CD4-positive, alpha-beta T cell treated with Interleukin-2 at 100 ng/mL for 4 hours (primary cell): Measurements from ENCODE around the gene ADAMTS14.

Source experiments
- DNase-seq: peaks from one replicate; pipeline ENCODE4 v3.0.0-alpha.2; 2020; ENCODE audit warnings: low spot score

Gene ADAMTS14

DNA sequence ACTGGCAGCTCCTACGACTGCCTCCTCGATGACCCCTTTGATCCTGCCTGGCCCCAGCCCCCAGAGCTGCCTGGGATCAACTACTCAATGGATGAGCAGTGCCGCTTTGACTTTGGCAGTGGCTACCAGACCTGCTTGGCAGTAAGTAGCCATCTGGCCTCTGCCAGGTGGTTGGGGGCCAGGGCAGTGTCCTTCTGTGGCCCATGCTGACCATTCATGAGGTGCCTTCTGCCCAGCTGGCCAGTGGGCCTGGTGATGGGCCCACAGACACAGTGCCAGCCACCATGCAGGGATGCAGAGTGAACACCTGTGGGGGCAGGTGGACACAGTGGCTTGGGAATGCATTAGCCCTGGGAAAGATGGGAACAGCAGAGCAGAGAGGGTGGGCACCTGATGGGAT, 62.9 kb downstream of the ADAMTS14 start:
- DNase-seq = no peak

DNA sequence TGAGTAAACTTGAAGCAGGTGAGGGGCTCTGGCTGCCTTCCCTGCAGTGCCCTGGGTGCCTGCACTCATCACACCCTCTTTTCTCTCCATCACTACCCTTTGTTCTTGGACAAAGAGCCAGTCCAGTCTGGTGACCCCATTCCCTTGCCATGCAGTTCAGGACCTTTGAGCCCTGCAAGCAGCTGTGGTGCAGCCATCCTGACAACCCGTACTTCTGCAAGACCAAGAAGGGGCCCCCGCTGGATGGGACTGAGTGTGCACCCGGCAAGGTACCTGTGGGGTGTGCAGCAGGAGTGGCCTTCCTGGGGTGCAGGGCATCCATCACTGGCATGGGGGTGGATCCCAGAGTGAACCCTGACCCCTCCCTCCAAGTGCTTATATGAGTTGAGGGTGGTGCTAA, 64.2 kb downstream of the ADAMTS14 start:
- DNase-seq = no peak

DNA sequence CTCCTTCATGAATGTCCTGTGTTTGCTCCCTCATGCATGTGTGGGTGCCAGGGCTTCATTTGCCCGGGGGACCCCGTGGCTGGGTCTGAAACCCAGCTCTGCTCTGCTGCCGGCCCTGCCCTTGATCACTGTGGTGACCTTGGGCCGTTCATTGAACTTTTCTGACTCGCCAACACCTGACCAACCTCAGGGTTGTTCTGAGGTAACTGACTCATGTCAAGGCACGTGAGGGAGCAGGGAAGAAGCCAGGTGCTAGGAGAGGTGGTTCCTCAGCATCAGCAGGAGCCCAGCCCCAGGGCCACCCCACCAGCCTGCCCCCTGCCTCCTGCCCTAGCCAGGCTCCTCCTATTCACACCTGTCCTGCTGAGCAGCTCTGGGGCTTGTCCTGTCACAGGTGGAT, 64.9 kb downstream of the ADAMTS14 start:
- DNase-seq = no peak

DNA sequence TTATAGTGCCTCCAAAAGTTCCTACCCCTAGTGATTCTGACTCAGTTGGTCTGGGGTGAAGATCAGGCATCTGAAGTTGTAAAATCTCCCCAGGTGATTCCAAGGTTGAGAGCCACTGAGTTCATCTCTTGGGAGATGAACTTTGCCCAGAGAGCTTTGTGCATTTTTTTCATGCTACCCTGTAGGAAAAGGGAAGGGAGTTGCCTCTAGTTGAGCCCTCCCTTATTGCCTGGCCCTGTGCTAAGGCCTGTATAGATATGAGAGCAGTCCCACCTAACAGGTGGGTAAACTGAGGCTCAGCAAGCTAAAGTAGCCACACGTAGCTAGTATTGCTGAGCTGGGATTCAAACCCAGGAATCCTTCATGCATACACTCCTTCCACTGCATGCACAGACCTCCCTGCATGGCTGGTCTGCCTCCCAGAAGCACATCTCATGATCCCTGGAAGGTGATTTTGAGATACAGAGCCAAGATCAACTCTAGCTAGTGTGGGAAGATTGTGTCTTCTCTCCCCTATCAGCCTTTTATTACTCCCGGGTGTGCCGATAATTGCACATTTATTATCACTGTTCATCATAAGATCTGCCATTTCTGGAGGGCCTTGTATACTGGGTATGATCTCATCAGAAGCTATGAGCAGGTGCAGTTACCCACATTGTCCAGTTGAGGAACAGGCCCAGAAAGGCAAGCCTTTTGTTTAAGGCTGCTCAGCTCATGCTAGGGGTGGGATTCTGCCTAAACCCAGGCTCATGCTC, 65.9 kb downstream of the ADAMTS14 start:
- no peak for DNase-seq

DNA sequence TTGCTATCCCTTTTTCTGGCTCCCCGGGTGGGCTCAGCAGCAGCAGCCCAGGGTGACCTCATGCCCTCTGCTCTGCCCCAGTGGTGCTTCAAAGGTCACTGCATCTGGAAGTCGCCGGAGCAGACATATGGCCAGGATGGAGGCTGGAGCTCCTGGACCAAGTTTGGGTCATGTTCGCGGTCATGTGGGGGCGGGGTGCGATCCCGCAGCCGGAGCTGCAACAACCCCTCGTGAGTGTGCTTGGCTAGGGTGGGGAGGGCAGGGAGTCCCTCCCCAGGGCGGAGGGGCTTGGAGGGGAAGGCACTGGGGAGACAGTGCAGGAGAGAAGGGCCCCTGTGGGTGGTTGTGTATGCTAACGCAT, 66.4 kb downstream of the ADAMTS14 start:
- DNase-seq = no peak

DNA sequence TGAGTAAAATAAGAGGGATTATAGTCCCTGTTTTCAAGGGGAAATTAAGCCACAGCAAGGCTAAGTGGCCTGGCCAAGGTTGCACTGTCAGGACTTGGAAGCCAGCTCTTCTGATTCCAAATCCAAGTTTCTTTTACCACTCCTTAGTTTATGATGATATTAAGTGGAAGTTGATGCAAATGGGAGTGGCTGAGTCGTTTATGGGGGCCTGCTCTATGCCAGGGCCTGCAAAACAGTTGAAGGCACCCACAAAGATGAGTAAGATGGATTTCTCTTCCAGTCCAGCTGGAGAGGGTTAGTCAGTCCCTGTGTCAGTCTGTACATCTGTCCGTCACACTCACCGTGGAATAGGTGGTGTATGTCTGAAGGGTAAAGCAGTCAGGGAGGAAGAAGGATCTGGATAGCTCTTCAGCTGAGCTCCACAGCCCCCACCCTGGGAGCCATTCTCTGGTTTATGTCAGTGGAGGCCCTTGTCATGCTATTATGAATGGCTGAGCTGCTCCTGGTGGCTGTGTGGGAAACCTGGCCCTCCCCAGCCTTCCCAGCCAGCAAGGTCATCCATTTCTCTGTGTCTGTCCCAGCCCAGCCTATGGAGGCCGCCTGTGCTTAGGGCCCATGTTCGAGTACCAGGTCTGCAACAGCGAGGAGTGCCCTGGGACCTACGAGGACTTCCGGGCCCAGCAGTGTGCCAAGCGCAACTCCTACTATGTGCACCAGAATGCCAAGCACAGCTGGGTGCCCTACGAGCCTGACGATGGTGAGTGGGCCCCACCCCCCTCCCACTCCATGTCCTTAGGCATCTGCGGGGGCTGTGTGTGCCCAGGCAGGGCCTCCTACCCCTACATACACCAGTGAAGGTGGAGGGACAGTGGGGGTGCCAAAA, 68.3 kb downstream of the ADAMTS14 start:
- no peak for DNase-seq

DNA sequence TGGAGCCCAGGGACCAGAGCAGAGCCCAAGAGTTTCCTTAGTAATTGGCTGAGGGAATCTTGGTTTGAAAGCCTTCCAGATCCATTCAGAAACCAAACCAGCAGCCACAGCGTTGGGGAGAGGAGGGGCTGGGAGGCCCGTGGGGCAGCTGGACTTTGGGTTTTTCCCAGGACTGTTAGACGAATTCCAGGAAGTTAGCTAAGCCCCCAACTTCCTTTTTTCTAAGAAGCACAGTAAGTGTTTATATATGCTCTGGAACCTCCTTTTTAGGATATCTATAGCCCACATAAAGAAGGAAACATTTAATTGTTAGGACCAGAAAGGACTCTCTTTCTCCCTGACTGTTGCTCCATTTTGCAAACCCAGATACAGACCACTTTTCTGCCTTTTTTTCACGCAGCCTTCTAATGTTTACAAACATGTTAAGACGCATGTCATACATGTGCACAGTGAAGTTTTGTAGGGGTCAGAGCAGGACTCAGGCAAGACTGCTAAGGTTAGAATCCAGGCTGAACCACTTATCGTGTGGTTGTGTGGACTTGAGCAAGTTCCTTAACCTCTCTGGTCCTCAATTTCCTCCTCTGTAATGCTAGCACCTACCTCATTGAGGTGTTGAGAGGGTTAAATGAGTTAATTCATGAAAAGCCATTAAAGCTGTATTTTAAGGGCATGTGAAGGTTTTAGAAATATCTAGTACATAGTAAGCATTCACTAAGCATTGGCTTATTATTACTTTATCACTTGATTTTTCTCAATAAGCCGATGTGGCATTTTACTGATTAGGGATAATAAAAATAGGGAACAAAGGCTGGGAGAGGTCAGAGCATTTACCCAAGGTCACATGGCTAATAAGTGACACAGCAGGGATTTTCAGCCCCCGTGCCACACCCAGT, 70.5 kb downstream of the ADAMTS14 start:
- DNase-seq = no peak

DNA sequence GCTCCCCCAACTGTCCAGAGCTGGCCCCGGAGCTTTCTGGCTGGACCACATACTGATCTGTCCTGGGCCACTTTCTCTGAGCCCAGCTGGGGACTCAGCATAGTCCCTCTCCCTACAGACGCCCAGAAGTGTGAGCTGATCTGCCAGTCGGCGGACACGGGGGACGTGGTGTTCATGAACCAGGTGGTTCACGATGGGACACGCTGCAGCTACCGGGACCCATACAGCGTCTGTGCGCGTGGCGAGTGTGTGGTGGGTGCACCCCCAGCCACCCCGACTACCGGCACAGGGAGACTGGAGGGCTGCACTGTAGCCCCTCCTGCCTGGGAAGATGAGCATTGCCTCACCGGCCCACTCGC, 71.1 kb downstream of the ADAMTS14 start:
- no peak for DNase-seq

DNA sequence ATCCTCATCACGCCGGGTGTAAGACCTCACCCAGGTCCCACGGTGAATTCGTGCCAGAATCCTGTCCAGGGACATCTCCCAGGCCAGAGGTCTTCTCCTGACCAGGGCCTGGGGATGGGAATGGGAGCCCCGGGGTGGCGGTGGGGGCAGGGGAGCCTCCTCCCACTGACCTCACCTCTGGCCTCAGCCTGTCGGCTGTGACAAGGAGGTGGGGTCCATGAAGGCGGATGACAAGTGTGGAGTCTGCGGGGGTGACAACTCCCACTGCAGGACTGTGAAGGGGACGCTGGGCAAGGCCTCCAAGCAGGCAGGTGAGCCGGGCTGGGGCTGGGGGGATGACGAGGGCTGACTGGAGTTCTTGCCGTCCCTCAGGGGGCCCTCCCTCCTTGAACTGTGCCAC, 71.6 kb downstream of the ADAMTS14 start:
- DNase-seq = no peak

DNA sequence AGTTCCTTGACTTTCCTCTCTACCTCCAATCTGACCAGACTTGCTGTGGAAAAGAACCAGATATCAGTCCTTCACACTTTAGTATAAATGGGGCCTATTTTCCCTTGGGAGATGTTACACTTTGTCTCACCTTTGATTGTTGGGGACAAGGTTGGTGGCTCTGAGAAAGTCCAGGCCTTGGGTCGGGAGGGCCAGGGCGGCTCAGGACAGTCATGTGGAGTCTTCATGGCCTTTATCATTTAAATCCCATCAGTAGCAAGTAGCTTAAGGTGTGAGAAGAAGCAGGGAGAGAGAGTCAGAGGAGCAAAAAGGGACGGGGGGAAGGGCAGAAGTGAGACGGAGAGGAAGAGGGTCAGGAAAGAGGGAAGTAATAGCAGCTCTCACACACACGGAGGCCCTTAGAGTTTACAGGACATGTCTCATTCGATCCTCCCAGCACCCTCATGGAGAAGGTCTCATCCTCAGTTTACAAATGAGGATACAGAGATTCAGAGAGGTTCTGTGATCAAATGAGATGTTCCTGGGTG, 72.4 kb downstream of the ADAMTS14 start:
- no peak for DNase-seq

DNA sequence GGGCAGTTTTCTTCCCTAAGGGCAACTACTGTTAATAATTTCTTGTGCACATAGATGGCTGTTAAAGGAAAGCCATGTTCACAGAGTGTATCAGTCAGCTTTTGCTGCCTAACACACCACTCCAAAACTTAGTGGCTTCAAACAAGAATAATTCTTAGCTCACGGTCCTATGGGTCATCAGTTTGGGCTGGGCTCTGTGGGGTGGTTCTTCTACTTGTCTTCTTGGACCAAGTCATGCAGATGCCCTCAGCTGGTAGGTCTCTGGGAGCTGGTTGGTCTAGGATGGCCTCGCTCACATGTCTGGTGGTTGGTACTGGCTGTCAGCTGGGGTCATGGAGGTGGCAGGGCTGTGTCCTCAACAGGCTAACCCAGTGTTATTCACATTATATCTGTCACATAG, 73.2 kb downstream of the ADAMTS14 start:
- no peak for DNase-seq

DNA sequence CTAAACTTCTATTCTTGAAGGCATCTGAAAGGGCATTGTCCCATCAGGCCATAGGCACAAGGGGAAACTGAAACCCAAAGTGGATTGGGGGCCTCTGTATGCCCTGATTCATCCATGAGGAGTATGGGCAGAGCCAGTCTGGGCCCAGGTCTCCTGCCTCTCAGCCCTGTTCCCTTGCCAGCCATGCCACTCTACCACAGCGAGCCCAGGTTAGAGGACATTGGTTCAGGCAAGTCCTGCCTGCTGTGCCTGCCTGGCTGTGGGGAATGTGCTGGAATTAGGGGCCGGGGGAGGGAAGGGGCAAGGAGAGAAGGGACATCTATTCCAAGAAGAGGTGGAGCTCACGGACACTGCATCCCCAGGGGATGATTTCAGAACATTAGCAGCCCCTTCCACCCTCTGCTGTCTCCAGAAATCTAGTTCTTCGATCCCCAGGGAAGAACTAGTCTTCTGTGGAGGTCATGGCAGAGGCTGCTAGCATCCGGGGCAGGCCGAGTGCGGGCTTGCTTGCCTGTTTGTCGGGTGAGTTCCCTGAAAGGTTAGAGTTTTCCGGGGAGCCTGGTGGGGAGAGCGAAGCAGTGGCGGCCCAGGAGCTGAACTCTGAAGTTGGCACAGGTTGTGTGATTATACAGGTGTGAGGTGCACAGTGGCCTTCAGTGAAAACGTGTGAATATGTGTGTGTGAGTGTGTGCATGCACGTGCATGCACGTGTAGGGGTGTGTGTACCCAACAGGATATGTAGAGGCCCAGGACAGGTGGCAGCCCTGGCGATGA, 75.1 kb downstream of the ADAMTS14 start:
- no peak for DNase-seq

DNA sequence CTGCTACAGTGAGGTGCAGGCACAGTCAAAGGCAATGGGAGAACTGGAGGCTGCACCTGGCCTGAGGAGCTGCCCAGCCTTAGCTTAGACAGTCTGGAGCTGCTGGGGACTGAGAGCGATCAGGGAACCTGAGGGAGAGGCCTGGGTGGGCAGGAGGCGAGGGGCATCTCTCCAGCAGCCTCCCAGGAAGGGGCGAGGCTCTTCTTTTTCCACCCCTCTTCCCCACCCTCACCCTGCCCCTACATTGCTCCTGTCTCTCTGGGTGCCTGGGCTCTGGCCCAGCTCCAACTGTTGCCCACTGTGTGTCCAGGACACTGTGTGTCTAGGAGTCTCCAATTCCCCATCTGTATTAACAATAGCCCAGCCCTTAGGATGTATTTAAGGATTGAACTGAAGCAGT, 76.0 kb downstream of the ADAMTS14 start:
- DNase-seq = no peak

DNA sequence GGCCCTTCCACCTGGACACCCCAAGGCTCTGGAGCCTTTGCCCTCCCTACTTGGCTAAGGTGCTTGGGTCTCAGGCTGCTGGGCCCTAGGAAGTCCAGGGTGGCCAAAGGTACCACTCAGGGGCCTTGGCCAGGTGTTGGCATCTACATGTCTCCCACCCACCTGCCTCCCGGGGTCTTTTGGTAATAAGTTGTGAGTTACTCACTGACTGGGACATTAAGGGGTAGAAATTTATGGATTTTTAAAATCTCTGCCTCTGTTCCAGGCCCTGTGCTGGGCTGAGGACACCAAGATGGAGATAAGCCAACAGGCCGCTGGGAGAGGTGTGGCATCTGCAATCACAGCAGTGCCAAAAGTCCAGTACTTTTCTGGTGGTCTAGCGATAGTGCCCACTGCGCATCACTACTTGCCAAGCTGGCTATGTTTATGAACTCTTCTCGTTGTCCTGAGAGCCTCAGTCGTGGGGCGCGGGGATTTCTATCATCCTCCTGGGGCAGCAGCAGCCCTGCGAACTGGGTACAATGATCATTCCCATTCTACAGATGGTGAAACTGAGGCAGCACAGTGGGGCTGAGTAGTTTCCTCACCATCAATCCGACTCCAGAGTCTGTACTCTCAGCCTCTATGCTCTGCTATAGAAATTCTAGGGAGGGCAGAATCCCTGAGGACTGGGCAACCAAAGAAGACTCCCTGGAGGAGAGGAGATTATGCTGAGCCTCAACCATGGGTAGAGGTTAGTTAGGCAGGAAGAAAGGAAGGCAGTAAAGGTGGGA, 76.7 kb downstream of the ADAMTS14 start:
- DNase-seq = no peak

DNA sequence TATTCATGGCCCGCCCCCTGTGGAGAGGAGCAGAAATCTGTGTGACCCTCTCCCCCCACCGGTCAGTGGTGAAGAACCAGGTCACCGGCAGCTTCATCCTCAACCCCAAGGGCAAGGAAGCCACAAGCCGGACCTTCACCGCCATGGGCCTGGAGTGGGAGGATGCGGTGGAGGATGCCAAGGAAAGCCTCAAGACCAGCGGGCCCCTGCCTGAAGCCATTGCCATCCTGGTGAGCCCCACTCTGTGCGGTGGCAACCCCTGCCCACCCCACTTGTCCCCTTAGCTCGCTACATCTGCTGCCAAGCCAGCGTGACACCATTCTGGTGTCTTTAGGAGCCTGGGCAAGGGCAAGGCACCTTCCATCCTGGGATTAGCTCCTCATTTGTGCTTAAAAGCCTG, 77.5 kb downstream of the ADAMTS14 start:
- no peak for DNase-seq

DNA sequence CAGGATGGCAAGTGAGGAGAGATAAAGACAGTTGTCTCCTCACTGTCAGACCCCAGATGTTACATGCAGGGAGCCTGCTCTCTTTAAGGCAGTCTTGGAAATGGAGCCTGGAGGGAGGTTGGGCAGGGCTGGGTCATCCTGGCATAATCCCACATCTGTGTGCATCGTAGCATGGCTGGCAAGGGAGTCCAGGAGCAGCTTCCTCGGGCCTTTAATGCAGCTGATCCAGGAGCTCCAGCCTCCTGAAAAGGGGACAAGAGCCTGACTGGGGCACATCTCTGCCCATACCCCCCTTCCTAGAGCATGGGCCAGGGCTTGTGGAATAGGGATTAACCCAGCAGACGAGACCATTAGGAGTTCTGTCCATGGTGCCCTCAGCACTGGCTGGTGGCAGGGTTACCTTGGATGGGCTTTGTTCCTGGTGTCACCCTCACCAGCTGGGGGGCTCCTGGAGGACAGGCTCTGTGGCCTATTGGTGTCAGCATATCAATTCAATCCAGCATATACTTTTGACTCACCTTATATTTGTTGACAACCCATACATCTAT, 77.9 kb downstream of the ADAMTS14 start:
- no peak for DNase-seq

DNA sequence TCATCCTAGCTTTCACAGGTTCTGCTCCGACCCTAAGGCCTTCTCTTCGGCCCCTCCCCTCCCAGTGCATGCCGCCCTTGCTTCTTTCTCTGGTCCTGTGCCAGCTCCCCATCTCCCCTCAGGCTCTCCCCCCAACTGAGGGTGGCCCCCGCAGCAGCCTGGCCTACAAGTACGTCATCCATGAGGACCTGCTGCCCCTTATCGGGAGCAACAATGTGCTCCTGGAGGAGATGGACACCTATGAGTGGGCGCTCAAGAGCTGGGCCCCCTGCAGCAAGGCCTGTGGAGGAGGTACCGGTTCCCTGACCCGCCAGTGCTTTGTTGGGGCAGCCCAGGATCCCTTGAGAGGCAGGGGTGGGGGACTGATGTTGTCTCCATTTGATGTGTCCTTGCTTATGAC, 79.0 kb downstream of the ADAMTS14 start:
- DNase-seq = no peak

DNA sequence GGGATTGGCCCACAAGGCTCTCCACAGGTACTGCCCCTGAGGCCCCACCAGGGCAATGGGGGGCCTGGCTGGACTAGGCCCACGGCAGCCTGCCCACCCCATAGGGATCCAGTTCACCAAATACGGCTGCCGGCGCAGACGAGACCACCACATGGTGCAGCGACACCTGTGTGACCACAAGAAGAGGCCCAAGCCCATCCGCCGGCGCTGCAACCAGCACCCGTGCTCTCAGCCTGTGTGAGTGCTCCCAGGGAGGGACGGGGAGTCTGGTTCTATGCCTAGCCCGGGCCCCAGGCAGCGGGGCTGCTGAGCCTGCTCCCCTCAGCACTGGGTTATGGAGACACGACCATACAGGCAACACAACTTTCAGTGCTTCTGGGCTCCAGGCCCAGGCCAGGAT, 79.7 kb downstream of the ADAMTS14 start:
- no peak for DNase-seq

DNA sequence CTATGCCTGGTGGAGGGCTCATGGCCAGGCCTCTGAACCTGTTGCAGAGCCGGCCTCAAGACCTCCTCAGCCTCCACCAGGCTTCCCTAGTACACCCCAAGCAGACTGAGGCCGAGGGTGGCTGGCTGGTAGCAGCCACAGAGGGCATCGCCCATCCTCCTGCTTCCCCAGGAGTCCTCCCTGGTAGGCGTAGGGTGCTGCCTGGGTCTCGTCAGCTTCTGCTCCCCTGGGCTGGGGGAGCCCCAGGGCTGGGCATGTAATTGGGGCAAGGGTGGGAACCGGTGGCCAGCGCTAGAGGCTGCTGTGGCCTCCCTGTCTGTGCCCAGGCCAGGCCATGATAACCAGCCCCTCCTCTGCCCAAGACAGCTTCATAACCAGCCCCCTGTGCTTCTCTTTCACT, 80.3 kb downstream of the ADAMTS14 start:
- DNase-seq = no peak

DNA sequence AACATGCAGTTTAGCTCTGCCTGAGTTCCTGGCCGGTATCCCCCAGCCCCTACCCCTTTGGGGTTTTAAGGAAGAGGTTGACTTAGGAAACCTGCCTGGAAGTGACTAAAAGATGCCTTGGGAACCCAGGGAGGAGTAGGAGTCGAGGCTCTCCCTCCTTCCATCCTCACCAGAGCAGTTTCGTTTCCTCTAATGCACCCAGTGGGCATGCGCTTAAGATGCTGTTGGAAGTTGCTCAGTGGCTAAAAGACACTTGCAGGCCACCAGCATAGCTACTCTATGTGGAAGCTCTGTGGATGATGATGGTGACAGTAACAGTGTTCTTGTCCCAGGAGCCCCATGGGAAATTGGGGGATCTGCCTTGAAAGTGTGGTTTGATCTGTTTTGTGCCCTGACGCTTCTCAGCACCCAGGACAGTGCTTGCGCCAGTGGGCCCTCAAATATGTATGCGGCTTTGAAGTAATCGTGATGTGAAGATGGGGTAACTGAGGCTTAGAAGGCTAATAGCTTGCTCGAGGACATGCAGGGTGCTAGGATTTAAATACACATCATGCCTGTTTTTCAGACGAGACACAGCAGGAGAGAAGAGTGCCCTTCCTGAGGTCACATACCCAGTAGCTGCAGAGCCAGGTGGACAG, 80.8 kb downstream of the ADAMTS14 start:
- no peak for DNase-seq
